GM18505 (cell line): ENCODE results near the gene TMEM86A.
A peak's percentile ranks its signal among the peaks of the same experiment; 100 is the strongest.

Experiments
- ATAC-seq: cut with Tn5 transposase; IDR thresholded peaks from one replicate; pipeline ENCODE4 v1.9.1; 2021; ENCODE audit not compliant: unreplicated experiment
- POLR2A ChIP-seq: IDR thresholded peaks from 4 replicates; pipeline ENCODE4 v1.6.1; 2011; ENCODE audit warnings: borderline replicate concordance; ENCODE audit not compliant: insufficient read depth, insufficient read length; ENCODE audit errors: extremely low read depth

TMEM86A gene

DNA sequence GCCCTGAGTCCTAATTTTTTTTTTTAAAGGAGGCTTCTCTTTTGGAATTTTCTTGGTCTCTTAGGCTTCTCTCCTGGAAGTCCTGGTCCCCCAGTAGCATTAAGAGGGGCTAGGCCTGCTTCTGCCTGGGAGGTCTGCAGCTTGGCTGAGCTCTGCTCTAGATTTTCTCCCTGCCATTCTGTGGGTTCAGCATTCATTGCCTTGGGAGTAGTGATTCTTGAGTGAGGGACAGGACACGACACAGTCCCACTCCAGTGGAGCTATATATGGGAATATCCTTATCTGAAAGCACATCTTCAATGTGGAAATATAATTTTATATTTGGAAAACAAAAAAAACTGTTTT, 23.7 kb downstream of the TMEM86A start:
- peak; percentile 10 for ATAC-seq
- no peak for TF ChIP-seq POLR2A

DNA sequence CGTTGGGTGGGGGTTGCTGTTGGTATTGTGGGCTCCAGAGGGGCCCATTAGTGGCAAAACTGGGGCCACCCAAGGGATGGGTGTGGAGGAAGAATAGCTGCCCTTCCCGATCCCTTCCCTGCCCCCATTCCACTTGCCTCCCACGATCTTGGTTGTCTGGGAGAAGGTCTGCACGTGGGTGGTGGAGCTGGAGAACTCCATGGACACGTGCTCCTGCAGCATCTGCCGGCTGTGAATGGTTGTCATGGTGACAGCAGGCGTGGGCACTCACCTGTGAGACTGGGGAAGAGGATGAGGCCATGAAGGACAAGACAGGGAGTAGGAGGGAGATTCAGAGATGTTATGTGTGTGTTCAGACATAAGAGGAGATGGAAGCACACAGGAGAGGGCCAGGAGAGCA, 25.4 kb downstream of the TMEM86A start:
- ATAC-seq = no peak
- TF ChIP-seq POLR2A = no peak

DNA sequence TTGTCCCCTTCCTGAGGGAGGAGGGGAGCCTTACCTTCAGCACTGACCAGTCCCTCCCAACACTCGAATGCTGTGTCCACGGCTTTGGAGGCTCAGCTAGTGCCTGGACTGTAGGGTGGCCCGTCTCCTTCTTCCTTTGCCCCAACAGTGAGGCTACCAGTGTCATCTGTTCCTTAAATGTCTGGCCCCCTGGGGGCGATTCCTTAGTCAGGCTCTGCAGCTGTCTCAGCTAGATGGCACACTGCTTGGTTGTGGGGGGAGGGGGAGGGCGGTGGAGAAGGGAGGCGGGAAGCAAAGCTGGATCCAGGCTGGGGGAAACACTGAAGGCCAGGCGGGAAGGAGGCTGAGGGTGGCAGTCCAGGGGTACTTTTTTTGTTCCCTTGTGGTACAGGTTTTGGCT, 27.5 kb downstream of the TMEM86A start, which contains the start of gene IGSF22:
IGSF22 (minus strand) TSS at position 149 of the 400 bp plus-strand sequence. CDS start 1,952 bp downstream, outside the sequence.
- no peak for TF ChIP-seq POLR2A
- ATAC-seq = no peak

GRCh38 chr11:18727479-18728236, 29.1 kb downstream of the TMEM86A start:
- ATAC-seq = no peak
- no peak for TF ChIP-seq POLR2A

- no peak for ATAC-seq
- TF ChIP-seq POLR2A = no peak
Observed at GRCh38 chr11:18728658-18729057, 30.1 kb downstream of the TMEM86A start.

DNA sequence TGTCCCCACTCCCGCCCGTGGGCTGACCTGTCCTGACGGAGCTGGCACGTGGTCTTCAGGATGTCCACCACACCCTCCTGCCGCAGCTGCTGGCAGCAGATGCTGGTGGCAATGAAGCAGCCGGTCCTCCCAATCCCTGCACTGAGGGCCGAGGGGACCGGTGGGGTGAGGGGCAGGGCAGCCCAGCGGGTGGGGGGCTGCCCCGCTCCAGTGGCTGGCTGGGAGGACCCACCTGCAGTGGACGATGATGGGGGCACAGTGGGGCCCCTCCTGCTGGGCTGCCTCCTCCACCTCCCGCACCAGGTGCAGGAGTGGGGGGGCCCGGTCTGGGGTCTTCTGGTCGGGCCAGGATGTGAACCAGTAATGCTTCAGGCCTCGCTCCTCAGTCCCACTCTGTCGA, 30.8 kb downstream of the TMEM86A start:
- TF ChIP-seq POLR2A = no peak
- no peak for ATAC-seq

GRCh38 chr11:18730020-18730419, 31.4 kb downstream of the TMEM86A start:
- no peak for TF ChIP-seq POLR2A
- ATAC-seq = no peak

GRCh38 chr11:18731441-18731840, 32.9 kb downstream of the TMEM86A start:
- no peak for ATAC-seq
- TF ChIP-seq POLR2A = no peak

DNA sequence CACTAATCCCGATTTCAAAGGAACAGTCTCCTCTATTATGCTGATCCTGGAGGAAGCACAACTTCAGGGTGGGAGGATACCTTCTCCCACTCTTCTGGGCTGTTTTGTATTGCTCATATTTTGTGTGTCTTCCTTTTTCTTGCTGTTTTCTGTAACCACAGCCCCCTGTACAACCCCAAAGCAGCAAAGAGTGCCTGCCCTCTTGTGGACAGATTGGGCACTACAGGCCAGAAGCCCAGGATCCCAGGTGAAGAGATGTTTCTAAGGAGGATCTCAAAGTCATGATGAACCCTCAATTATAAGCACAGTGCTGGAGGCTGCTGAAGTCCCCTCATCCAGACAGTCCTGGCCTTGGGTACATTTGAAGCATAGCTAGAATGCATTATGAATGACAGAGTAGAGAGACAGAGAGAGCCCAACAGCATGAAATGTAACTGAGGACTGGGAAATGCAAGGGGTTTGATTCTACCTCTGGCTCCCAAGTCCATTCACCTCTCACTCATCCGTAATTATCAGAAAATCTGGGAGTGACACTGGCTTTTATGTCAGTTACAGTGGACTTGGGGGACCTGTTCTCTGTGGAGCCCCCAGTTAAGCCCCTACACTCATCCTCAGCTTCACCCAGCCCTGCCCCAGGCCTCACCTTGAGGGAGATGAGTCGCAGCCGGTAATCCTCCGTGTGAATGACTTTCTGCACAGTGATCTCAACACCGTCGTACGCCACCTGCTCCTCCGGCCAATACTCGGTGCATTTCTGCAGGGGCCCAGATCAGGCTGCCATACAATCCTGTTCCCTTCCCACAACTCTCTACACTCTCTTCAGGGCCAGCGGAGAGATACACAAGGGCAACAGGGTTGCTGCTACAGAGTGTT, 33.6 kb downstream of the TMEM86A start:
- no peak for ATAC-seq

GRCh38 chr11:18733202-18733601, 34.6 kb downstream of the TMEM86A start:
- TF ChIP-seq POLR2A = no peak
- ATAC-seq = no peak

More for the DNA sequence above, 33.6 kb downstream of the TMEM86A start:
- TF ChIP-seq POLR2A = no peak

DNA sequence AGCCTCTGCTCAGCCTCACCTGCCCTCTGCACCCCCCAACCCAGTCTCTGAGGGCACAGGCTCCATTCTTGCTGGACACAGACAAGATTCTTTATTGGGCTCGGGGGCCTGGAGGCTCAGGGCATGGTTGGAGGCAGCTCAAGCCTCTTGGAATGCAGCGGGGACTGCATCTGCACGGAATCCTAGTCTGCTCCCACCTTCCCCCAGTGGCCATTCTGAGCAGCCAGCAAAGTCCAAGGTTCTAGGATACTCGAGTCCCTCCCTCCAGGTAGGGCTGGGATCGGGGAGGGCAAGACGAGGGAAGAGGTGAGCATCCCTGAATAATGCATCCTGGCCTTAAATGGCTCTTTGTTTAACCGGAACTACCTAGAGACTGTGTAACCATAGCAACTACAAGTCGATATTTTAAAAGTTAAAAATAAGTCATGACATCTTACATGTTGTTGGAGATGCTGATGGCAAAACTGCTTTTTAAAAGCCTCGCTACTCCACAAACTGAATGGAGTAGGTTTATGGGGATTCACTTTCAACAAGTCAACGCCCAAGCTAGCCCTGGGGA, 38.1 kb downstream of the TMEM86A start:
- no peak for TF ChIP-seq POLR2A
- ATAC-seq = no peak

GRCh38 chr11:18737642-18738041, 39.1 kb downstream of the TMEM86A start:
- no peak for ATAC-seq
- TF ChIP-seq POLR2A = no peak

DNA sequence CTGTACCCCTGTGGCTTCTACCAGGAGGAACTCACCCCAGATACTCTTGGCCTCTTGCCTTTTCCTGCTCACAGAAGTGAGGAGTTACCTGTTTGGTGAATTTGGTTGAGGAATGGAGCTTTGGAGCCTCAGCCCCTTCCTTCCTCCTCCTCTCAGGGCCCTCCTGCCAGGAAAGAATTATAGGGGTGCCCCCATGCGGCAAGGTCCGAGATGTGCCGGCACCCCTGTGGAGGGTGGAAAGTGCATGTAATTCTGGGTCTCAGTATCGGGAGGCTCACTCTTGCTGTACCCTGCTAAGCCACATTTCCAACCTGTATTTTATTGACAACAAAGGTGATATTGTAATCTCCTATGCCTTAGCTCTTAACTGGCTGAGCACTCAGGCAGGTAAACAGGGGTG, 41.1 kb downstream of the TMEM86A start:
- ATAC-seq = no peak
- TF ChIP-seq POLR2A = no peak

DNA sequence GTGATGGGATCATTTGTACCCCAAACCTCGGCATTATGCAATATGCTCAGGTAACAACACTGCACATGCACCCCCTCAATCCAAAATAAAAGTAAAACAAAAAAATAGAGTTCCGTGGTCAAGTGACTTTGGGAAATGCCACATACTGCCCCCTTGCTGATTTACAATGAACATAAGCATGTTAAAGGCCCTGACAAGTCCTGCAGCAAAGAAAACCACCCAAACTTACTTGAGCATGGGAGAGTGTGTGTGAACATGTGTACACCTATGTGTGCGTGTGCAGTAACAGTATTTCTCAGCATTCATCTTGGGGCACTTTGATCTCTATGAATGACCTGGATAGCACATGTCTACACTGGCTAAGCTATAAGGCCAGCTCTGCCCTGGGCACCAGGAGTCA, 43.2 kb downstream of the TMEM86A start:
- ATAC-seq = no peak
- TF ChIP-seq POLR2A = no peak

- ATAC-seq = no peak
- TF ChIP-seq POLR2A = no peak
Observed at GRCh38 chr11:18743365-18743764, 44.8 kb downstream of the TMEM86A start.
